Mucosa of descending colon (tissue), 3 donors: ENCODE measurements around the gene ARHGAP26. TPM values are rescaled to one million over a fixed set of nuclear protein-coding genes. Genes with fewer than 3 reads are reported as not detected.

Source experiments
- ATAC-seq: fragments of 200-7000 bp; cut with Tn5 transposase; one replicate; pipeline ENCODE4 v1.9.1; 2020; ENCODE audit warnings: mild to moderate bottlenecking, moderate library complexity
- DNase-seq, 3 donors: peaks; one replicate each; pipeline ENCODE4 v3.0.0-alpha.2; 2020
- H3K36me3 ChIP-seq: fragments of 200-600 bp; one replicate; pipeline ENCODE4 v1.8.0; 2021; ENCODE audit warnings: low read depth, mild to moderate bottlenecking
- H3K4me1 ChIP-seq: fragments of 200-600 bp; one replicate; pipeline ENCODE4 v1.8.0; 2021; ENCODE audit warnings: low read depth, mild to moderate bottlenecking
- H3K4me3 ChIP-seq: fragments of 200-600 bp; one replicate; pipeline ENCODE4 v1.8.0; 2021; ENCODE audit warnings: mild to moderate bottlenecking
- H3K9me3 ChIP-seq: fragments of 200-600 bp; one replicate; pipeline ENCODE4 v1.8.0; 2021; ENCODE audit warnings: mild to moderate bottlenecking
- intact Hi-C, 2 donors: fragments of 100-400 bp; cut with DNase I in 1 of 2; cut with micrococcal nuclease in 1 of 2; formaldehyde crosslinking; loops; one replicate each; pipeline versions ENCODE4 v1.11.0 to v1.11.1; 2022; cut with DNase I, micrococcal nuclease
- total RNA-seq, 3 donors: library from RNA; stranded (reverse); fragmentation: NEBNext Ultra II Directional in 2 of 3; extraction: Animal tissue kit (Norgen Biotek cat#: 25700) in 2 of 3; gene quantifications; one replicate each; pipeline versions ENCODE4 v1.2.1 to v1.2.4, GENCODE V29; 2021 to 2023
- TF ChIP-seq, protein P1 (sequence below): fragments of 200-600 bp; IDR thresholded peaks from one replicate; pipeline ENCODE4 v1.8.0; 2022; ENCODE audit warnings: antibody characterized with exemption, mild to moderate bottlenecking
- donor health status: DM: no; HTN: no; CAD: no; lungs with moderate emphysema.
- donor health status: DM: no; HTN: no; CAD: no.
- donor health status: DM: no; HTN: yes; CAD: no.

The ARHGAP26 gene
- total RNA-seq, 3 donors from 2014 or later = 52.9 to 96.0 (median 67.8) TPM

DNA sequence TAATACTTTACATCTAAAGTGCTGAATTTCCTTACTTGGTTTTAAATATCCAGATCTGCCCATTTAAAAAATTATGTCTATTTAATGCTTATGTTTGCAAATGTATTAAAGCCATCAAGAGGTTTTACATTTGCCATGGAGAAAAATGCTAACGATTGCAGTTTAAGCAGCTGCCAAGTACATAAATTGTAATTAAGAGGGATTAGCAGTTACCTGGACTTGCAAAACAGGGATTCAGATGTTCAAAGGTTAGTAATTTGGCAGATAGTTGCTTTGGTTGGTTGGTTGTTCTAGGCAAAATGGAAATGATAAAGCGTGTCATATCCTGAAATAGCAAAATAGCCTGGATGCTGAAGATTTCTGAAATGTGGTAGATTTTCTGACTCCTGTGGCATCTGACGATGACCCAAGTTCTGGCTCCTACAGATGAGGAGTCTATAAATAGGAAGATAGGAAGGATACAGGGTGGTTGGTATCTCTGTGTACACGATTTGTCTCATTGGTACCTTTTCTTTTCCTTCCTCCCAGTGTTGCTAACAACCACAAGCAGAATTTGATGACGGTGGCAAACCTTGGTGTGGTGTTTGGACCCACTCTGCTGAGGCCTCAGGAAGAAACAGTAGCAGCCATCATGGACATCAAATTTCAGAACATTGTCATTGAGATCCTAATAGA is 350.4 kb downstream of the ARHGAP26 start:
- Histone ChIP-seq H3K4me1 (peaks cover 12% of the 10 kb centered on the region), H3K9me3 (no peaks in the 10 kb centered on the region), H3K4me3 (no peak overlapping the region), H3K36me3 (no peaks in the 10 kb centered on the region)
- TF ChIP-seq, protein P1, sequence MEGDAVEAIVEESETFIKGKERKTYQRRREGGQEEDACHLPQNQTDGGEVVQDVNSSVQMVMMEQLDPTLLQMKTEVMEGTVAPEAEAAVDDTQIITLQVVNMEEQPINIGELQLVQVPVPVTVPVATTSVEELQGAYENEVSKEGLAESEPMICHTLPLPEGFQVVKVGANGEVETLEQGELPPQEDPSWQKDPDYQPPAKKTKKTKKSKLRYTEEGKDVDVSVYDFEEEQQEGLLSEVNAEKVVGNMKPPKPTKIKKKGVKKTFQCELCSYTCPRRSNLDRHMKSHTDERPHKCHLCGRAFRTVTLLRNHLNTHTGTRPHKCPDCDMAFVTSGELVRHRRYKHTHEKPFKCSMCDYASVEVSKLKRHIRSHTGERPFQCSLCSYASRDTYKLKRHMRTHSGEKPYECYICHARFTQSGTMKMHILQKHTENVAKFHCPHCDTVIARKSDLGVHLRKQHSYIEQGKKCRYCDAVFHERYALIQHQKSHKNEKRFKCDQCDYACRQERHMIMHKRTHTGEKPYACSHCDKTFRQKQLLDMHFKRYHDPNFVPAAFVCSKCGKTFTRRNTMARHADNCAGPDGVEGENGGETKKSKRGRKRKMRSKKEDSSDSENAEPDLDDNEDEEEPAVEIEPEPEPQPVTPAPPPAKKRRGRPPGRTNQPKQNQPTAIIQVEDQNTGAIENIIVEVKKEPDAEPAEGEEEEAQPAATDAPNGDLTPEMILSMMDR = no peak
- ATAC-seq = no peak
- no peak for DNase-seq
- intact Hi-C loops = no loop called here

DNA sequence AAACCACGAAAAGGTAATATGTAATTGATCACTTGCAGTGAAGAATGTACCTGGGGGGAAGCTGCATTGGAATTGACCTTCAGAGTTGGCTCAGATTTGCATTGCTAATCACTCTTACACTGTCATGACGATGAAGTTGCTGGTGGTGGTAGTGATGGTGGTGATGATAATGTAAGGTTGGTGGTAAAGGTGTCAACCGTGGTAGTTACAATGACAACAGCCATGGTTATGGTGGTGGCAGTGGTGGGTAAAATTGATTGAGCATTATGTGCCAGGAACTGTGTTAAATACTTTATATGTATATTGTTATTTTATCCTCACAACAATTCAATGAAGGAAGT is 350.9 kb downstream of the ARHGAP26 start:
- intact Hi-C loops = no loop called here
- H3K4me1 ChIP-seq = peaks cover 12% of the 10 kb centered on the region
- DNase-seq (no peak), ATAC-seq (no peak)
- no peak overlapping the region for H3K4me3 ChIP-seq
- TF ChIP-seq, protein P1 = no peak
- H3K36me3 ChIP-seq = no peaks in the 10 kb centered on the region
- no peaks in the 10 kb centered on the region for H3K9me3 ChIP-seq

DNA sequence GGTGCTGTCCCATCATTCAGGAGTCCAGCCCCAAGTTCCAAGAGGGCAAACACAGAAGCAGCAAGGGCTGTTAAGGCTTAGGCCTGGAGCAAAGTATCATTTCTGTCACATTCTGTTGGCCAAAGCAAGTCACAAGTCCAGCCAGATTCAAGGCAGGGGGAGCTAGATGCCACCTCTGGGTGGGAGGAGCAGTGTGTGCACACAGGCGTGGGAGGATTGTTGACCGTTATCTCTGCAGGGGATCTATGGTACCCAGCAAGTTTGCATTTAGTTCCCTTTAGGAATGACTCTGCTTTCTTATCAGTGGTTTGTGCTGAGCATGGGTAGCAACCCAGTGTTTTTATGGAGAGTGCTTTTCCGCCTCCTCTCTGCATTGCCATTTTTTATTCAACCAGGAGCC is 354.4 kb downstream of the ARHGAP26 start:
- no peak overlapping the region for H3K4me3 ChIP-seq
- DNase-seq = no peak
- intact Hi-C loops = no loop called here

GRCh38 chr5:143126174-143127019 is 356.2 kb downstream of the ARHGAP26 start:
- intact Hi-C loops = no loop called here
- no peak overlapping the region for H3K4me3 ChIP-seq
- no peaks in the 10 kb centered on the region for H3K9me3 ChIP-seq
- TF ChIP-seq, protein P1 = no peak
- DNase-seq = no peak
- ATAC-seq = no peak
- H3K36me3 ChIP-seq = no peaks in the 10 kb centered on the region
- H3K4me1 ChIP-seq = peaks cover 16% of the 10 kb centered on the region

More for the DNA sequence above, 354.4 kb downstream of the ARHGAP26 start:
- peak; percentile 16 for ATAC-seq
- H3K9me3 ChIP-seq = no peaks in the 10 kb centered on the region
- no peaks in the 10 kb centered on the region for H3K36me3 ChIP-seq
- TF ChIP-seq, protein P1 = no peak
- H3K4me1 ChIP-seq = peaks cover 19% of the 10 kb centered on the region

DNA sequence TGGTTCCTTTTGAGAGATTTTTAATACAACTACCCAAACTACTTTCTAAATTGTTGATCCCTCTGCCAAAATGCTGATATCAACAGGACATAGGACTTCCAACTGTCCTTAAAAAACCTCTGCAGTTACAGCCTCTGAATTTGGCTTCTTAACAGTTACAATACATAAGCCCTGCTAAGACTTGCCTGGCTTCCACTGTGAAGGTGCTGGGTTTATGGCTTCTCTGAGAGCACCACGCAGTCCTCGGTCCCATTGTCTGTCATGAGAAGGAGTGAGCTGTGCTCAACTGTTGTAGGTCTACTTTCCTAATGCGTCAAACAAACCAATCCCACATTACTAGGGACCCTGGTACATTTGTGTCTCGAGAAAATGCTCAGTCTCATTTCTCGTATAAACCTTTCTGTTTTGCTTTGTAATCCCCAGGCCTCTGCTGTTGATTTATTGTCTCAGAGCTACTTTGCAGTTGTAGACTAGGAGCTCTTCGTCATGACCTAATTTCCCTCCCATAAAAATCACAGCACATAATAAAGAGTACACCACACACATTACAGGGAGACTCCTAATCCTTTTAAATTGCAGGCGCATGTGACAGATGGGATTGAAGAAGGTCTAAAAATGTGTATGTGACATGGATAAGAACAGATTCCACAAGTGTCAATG is 358.4 kb downstream of the ARHGAP26 start:
- H3K9me3 ChIP-seq = no peaks in the 10 kb centered on the region
- TF ChIP-seq, protein P1 = no peak
- no peak overlapping the region for H3K4me3 ChIP-seq
- no peaks in the 10 kb centered on the region for H3K36me3 ChIP-seq
- peaks cover 16% of the 10 kb centered on the region for H3K4me1 ChIP-seq
- DNase-seq = no peak
- peak; percentile 87 for ATAC-seq
- intact Hi-C loops = no loop called here
